ENCODE results near the gene PRIMA1. TPM values are rescaled to one million over a fixed set of nuclear protein-coding genes. Genes with fewer than 3 reads are reported as not detected.

The PRIMA1 gene
- total and polyA plus RNA-seq, 2 donors (not counting 1 experiment from before 2014, with no cell fraction given) = not detected

DNA sequence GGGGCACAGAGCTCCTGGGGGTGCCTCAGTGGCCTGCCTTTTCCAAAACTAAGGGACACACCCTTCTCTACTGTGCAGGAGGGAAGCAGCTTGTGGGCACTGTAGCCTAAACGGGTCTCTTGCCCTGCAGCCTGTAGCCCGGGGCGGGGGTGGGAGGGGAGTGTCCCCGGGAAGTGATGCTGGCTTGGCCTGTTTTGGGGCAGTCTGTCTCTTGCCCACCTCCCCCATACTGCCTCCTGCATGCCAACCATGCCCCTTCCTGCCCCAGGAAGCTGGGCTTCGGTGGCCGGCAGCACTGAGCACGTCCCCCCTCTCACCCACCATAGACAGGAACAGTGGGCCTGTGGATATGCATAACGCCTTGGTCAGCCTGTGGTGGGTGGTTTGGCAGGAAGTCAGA is 43.4 kb downstream of the PRIMA1 start:
- H3K4me3 ChIP-seq (replicated peaks in 1 of 4; ENCODE audit: control extremely low read depth in 1 of 4, insufficient read depth in 1 of 4, low read depth in 3 of 4, low read length in 4 of 4) = no peak overlapping the region

DNA sequence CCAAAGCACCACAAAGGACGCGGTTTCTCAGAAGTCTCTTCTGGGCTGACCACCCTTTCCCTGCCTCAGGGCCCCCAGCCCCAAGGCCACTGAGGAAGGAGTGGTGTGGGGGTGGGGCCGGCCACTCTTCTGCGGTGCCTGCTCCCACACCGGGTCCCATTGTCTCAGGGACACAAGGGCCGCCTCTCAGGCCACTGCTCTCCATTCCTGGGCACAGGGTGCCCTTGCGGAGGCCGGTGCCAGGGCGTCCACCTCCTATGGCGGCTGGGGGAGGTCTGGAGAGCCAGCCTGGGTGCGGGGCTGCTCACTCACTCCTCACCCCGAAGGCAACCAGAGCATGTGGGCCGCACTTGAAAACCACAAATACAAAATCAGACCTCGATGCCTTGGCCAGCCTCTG is 44.1 kb downstream of the PRIMA1 start:
- Histone ChIP-seq H3K4me2 (ENCODE audit: extremely low read depth, insufficient read depth, low read length) (no peak overlapping the region), H3K27me3 (ENCODE audit: control insufficient read depth, insufficient read depth, low read length) (no peaks in the 10 kb centered on the region), H3K27ac (ENCODE audit: insufficient read depth, low read length) (no peak overlapping the region), H3K79me2 (ENCODE audit: control insufficient read depth, insufficient read depth, low read length) (no peaks in the 10 kb centered on the region), H4K20me1 (ENCODE audit: control insufficient read depth, extremely low read depth, insufficient read depth, low read length) (no peaks in the 10 kb centered on the region), H3K9me3 (ENCODE audit: control insufficient read depth, insufficient read depth, low read depth, low read length) (no peaks in the 10 kb centered on the region), H3K4me1 (ENCODE audit: control insufficient read depth, extremely low read depth, insufficient read depth, low read length) (no peaks in the 10 kb centered on the region), H3K36me3 (ENCODE audit: control insufficient read depth, insufficient read depth, low read length) (no peaks in the 10 kb centered on the region), H3K9ac (ENCODE audit: insufficient read depth, low read length) (no peak overlapping the region), H3K4me3 (replicated peaks in 1 of 4; ENCODE audit: control extremely low read depth in 1 of 4, insufficient read depth in 1 of 4, low read depth in 3 of 4, low read length in 4 of 4) (no peak overlapping the region), H2AFZ (ENCODE audit: low read length) (no peak overlapping the region)
- TF ChIP-seq, protein P1, sequence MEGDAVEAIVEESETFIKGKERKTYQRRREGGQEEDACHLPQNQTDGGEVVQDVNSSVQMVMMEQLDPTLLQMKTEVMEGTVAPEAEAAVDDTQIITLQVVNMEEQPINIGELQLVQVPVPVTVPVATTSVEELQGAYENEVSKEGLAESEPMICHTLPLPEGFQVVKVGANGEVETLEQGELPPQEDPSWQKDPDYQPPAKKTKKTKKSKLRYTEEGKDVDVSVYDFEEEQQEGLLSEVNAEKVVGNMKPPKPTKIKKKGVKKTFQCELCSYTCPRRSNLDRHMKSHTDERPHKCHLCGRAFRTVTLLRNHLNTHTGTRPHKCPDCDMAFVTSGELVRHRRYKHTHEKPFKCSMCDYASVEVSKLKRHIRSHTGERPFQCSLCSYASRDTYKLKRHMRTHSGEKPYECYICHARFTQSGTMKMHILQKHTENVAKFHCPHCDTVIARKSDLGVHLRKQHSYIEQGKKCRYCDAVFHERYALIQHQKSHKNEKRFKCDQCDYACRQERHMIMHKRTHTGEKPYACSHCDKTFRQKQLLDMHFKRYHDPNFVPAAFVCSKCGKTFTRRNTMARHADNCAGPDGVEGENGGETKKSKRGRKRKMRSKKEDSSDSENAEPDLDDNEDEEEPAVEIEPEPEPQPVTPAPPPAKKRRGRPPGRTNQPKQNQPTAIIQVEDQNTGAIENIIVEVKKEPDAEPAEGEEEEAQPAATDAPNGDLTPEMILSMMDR (conservative IDR thresholded peaks at IDR 0.05 in 1 of 2, IDR thresholded peaks at IDR 0.05 in 1 of 2; ENCODE audit: low read depth in 1 of 2, low read length in 2 of 2) = no peak
- no peak for TF ChIP-seq EZH2 (IDR thresholded peaks at IDR 0.05; ENCODE audit: low read length, missing control alignments)
- DNase-seq (ENCODE audit: low read depth in 2 of 2) = no peak

More for the DNA sequence above, 43.4 kb downstream of the PRIMA1 start:
- H3K9ac ChIP-seq (ENCODE audit: insufficient read depth, low read length) = no peak overlapping the region
- TF ChIP-seq EZH2 (IDR thresholded peaks at IDR 0.05; ENCODE audit: low read length, missing control alignments) = no peak
- TF ChIP-seq, protein P1 (conservative IDR thresholded peaks at IDR 0.05 in 1 of 2, IDR thresholded peaks at IDR 0.05 in 1 of 2; ENCODE audit: low read depth in 1 of 2, low read length in 2 of 2) = no peak
- no peaks in the 10 kb centered on the region for H3K27me3 ChIP-seq (ENCODE audit: control insufficient read depth, insufficient read depth, low read length)
- H4K20me1 ChIP-seq (ENCODE audit: control insufficient read depth, extremely low read depth, insufficient read depth, low read length) = no peaks in the 10 kb centered on the region
- no peak overlapping the region for H3K27ac ChIP-seq (ENCODE audit: insufficient read depth, low read length)
- DNase-seq (ENCODE audit: low read depth in 2 of 2) = no peak
- H3K4me1 ChIP-seq (ENCODE audit: control insufficient read depth, extremely low read depth, insufficient read depth, low read length) = no peaks in the 10 kb centered on the region
- no peak overlapping the region for H3K4me2 ChIP-seq (ENCODE audit: extremely low read depth, insufficient read depth, low read length)
- H3K36me3 ChIP-seq (ENCODE audit: control insufficient read depth, insufficient read depth, low read length) = no peaks in the 10 kb centered on the region
- H3K79me2 ChIP-seq (ENCODE audit: control insufficient read depth, insufficient read depth, low read length) = no peaks in the 10 kb centered on the region
- no peak overlapping the region for H2AFZ ChIP-seq (ENCODE audit: low read length)
- H3K9me3 ChIP-seq (ENCODE audit: control insufficient read depth, insufficient read depth, low read depth, low read length) = no peaks in the 10 kb centered on the region

DNA sequence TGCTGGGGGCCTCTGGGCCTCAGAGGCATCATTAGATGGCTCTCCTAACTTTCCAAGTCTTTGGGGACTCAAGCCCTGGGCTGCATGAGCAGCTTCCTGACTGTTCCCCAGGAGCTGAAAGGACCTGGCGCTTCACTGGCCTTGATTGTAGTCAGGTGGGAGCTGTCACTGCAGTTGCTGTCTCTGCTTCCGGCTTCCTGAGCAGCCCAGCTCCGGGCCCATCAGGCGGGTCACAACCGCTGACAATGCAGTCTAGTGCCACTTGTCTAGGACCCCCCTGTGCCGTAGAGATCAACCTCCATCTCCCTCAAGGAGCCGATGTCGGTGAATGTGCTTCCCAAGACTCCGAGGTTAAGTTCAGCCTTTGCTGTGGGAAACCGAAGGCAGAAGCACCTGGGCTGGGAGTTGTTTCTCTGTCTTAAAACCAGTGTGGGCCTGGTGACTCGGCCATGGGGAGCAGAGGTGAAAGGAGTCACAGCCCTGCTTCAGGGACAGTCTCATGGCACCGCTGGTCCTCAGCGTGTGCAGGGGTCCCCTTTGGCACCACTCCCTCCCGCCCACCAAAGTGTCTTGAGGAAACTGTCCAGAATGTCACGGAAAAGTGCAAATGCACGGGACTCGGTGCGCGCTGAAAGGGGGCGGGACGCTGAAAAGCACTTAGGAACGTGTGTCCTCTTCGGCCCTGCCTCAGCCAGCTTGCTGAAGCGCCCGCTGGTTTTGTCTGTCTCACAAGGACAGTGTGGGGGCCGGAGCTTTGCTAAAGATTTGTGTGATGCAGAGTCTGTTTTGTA is 44.8 kb downstream of the PRIMA1 start:
- no peak overlapping the region for H3K4me2 ChIP-seq (ENCODE audit: extremely low read depth, insufficient read depth, low read length)
- TF ChIP-seq EZH2 (IDR thresholded peaks at IDR 0.05; ENCODE audit: low read length, missing control alignments) = no peak
- TF ChIP-seq, protein P1 (conservative IDR thresholded peaks at IDR 0.05 in 1 of 2, IDR thresholded peaks at IDR 0.05 in 1 of 2; ENCODE audit: low read depth in 1 of 2, low read length in 2 of 2) = no peak
- no peaks in the 10 kb centered on the region for H3K27me3 ChIP-seq (ENCODE audit: control insufficient read depth, insufficient read depth, low read length)
- H2AFZ ChIP-seq (ENCODE audit: low read length) = no peak overlapping the region
- no peak overlapping the region for H3K27ac ChIP-seq (ENCODE audit: insufficient read depth, low read length)
- no peak overlapping the region for H3K4me3 ChIP-seq (replicated peaks in 1 of 4; ENCODE audit: control extremely low read depth in 1 of 4, insufficient read depth in 1 of 4, low read depth in 3 of 4, low read length in 4 of 4)
- H3K9me3 ChIP-seq (ENCODE audit: control insufficient read depth, insufficient read depth, low read depth, low read length) = no peaks in the 10 kb centered on the region
- no peaks in the 10 kb centered on the region for H3K79me2 ChIP-seq (ENCODE audit: control insufficient read depth, insufficient read depth, low read length)
- H3K9ac ChIP-seq (ENCODE audit: insufficient read depth, low read length) = no peak overlapping the region
- DNase-seq (ENCODE audit: low read depth in 2 of 2) = no peak
- H3K36me3 ChIP-seq (ENCODE audit: control insufficient read depth, insufficient read depth, low read length) = no peaks in the 10 kb centered on the region
- H4K20me1 ChIP-seq (ENCODE audit: control insufficient read depth, extremely low read depth, insufficient read depth, low read length) = no peaks in the 10 kb centered on the region
- no peaks in the 10 kb centered on the region for H3K4me1 ChIP-seq (ENCODE audit: control insufficient read depth, extremely low read depth, insufficient read depth, low read length)

Measured in fibroblast of lung (primary cell).